K562 (cell line): ENCODE measurements around the gene CFAP20DC. TPM values are rescaled to one million over a fixed set of nuclear protein-coding genes. Genes with fewer than 3 reads are reported as not detected.
A peak's percentile ranks its signal among the peaks of the same experiment; 100 is the strongest.
"Not testable (repeated sequence)": the region's sequence is repeated elsewhere in the genome, so short reads cannot be mapped to it uniquely, and the experiment has no call there.

Source experiments
- ATAC-seq: fragments of 200-7000 bp; cut with Tn5 transposase; 3 replicates; pipeline ENCODE4 v1.9.1; 2020; ENCODE audit warnings: moderate library complexity
- BruUV-seq: library from RNA; stranded (reverse); fragments of 400-500 nt; replicated peaks from 2 replicates; lab custom pipeline; 2021; lab: Mats Ljungman, UMichigan
- CTCF ChIA-PET: fragments of 300-600 bp; formaldehyde crosslinking; extraction: SDS; loops from one replicate; lab custom pipeline; 2021; ENCODE audit warnings: low intra/inter-chr PET ratio; lab: Yijun Ruan, JAX
- POLR2A ChIA-PET: fragments of 300-600, 350-650 bp; sonication (Branson Sonifier 250); formaldehyde crosslinking; extraction: SDS; loops from one replicate; lab custom pipeline; 2021; ENCODE audit warnings: antibody characterized with exemption, inconsistent platforms; lab: Yijun Ruan, JAX
- DNase-seq, 4 experiments: peaks; one replicate each; pipeline versions ENCODE4 v3.0.0 to v3.0.0-alpha.2; 2011 to 2018; ENCODE audit warnings: low spot score in 3 of 4, mixed read lengths in 3 of 4; ENCODE audit errors: extremely low read depth in 1 of 4
- FAIRE-seq: peaks from 2 replicates; lab custom pipeline; 2011; peaks lifted over from hg19 to GRCh38; lab: Jason Lieb, UNC
- H2AFZ ChIP-seq: 2 replicates; pipeline ENCODE4 v1.6.0; 2011; ENCODE audit warnings: low read depth, low read length, control low read depth, inconsistent platforms
- H3K27ac ChIP-seq: fragments of 200-600 bp; 3 replicates; pipeline ENCODE4 v1.8.0; 2011; ENCODE audit warnings: low read depth, mild to moderate bottlenecking, control low read depth, inconsistent platforms, low read length, moderate library complexity, mixed read lengths; ENCODE audit errors: extremely low read depth
- H3K27me3 ChIP-seq, 2 experiments: fragments of 300-600 bp in 1 of 2; 2 replicates in 1 of 2; 3 replicates in 1 of 2; pipeline versions ENCODE4 v1.6.0 to v1.8.0; 2011; ENCODE audit warnings: inconsistent platforms in 2 of 2, low read length in 2 of 2, mild to moderate bottlenecking in 1 of 2, mixed read lengths in 1 of 2, moderate library complexity in 1 of 2; ENCODE audit not compliant: control insufficient read depth in 2 of 2, insufficient read depth in 2 of 2
- H3K36me3 ChIP-seq: fragments of 300-600 bp; 3 replicates; pipeline ENCODE4 v1.8.0; 2011; ENCODE audit warnings: mild to moderate bottlenecking, low read length, inconsistent platforms; ENCODE audit not compliant: control insufficient read depth, insufficient read depth
- H3K4me1 ChIP-seq, 2 experiments: fragments of 200-600 bp in 1 of 2; replicated peaks in 1 of 2; 2 replicates in 1 of 2; 3 replicates in 1 of 2; pipeline versions ENCODE4 v1.5.1 to v1.8.0; 2011; ENCODE audit warnings: inconsistent platforms in 2 of 2, low read length in 2 of 2, mild to moderate bottlenecking in 1 of 2, mixed read lengths in 1 of 2, moderate library complexity in 1 of 2; ENCODE audit not compliant: control insufficient read depth in 2 of 2, insufficient read depth in 2 of 2
- H3K4me2 ChIP-seq: 2 replicates; pipeline ENCODE4 v1.6.1; 2011; ENCODE audit warnings: low read length, control low read depth, inconsistent platforms, mixed read lengths; ENCODE audit not compliant: insufficient read depth
- H3K4me3 ChIP-seq: fragments of 200-600 bp; sonication (generic), shearing (Covaris generic); 2 replicates; pipeline ENCODE4 v1.5.1; 2016; ENCODE audit warnings: control low read depth, inconsistent platforms
- H3K79me2 ChIP-seq: fragments of 200-600 bp; 3 replicates; pipeline ENCODE4 v1.8.0; 2011; ENCODE audit warnings: low read length, inconsistent platforms; ENCODE audit not compliant: control insufficient read depth, insufficient read depth
- H3K9ac ChIP-seq, 2 experiments: 2 replicates each; pipeline versions ENCODE4 v1.6.0 to v1.6.1; 2011; ENCODE audit warnings: low read depth in 2 of 2, low read length in 2 of 2, control low read depth in 1 of 2, inconsistent platforms in 1 of 2, mild to moderate bottlenecking in 1 of 2, mixed read lengths in 1 of 2; ENCODE audit not compliant: insufficient read depth in 1 of 2
- H3K9me1 ChIP-seq: one replicate; pipeline ENCODE4 v1.6.0; 2011; ENCODE audit warnings: inconsistent platforms, mild to moderate bottlenecking, low read length, moderate library complexity; ENCODE audit not compliant: control insufficient read depth, insufficient read depth
- H3K9me3 ChIP-seq: replicated peaks from 2 replicates; pipeline ENCODE4 v1.5.1; 2011; ENCODE audit warnings: low read depth, low read length, inconsistent platforms; ENCODE audit not compliant: control insufficient read depth, insufficient read depth
- H4K20me1 ChIP-seq: replicated peaks from 2 replicates; pipeline ENCODE4 v1.6.1; 2011; ENCODE audit warnings: low read length, inconsistent platforms, mixed read lengths; ENCODE audit not compliant: control insufficient read depth, insufficient read depth
- ZNF431 ChIP-seq: sonication (generic); formaldehyde crosslinking; IDR thresholded peaks from 2 replicates; pipeline ENCODE4 v1.8.0; 2022; ENCODE audit warnings: mild to moderate bottlenecking, missing genetic modification reagents
- WGBS: fragments of 100-300 bp; shearing (Covaris generic); methylation state at CpG from one replicate; pipeline ENCODE4 v1.1.6; 2016; ENCODE audit warnings: low coverage, mixed read lengths; ENCODE audit not compliant: insufficient coverage; ENCODE audit errors: missing lambda C conversion rate; 5-methylcytosine and 5-hydroxymethylcytosine counted together
- in situ Hi-C: fragments of 300-500 bp; cut with MboI; formaldehyde crosslinking; loops from 4 replicates; pipeline ENCODE4 v1.15.0; 2018; ENCODE audit warnings: inconsistent platforms, mixed read lengths
- intact Hi-C: fragments of 100-400 bp; cut with micrococcal nuclease; formaldehyde crosslinking; loops from 2 replicates; pipeline ENCODE4 v1.14.2; 2022
- polyA plus RNA-seq, 8 experiments: library from polyadenylated mRNA; depleted of rRNA in 4 of 8; stranded (reverse) in 5 of 8; unstranded in 3 of 8; fragments of >200 nt; fragmentation: Nextera tagmentation in 2 of 8; fragmentation: Illumina TruSeq in 1 of 8; extraction: Ambion mirVana in 2 of 8; extraction: Trizol in 1 of 8; gene quantifications; 2 replicates each; pipeline versions ENCODE4 v1.2.1 to v1.2.3, GENCODE V29; 2011 to 2014; ENCODE audit warnings: inconsistent platforms in 1 of 8, missing spikeins in 1 of 8
- total RNA-seq, 7 experiments: library from RNA; depleted of rRNA in 6 of 7; stranded (reverse); fragments of >200 nt in 6 of 7; fragmentation: Illumina TruSeq in 2 of 7; extraction: Trizol in 2 of 7; gene quantifications; 2 replicates each; pipeline versions ENCODE4 v1.2.1 to v1.2.3, GENCODE V29; 2011 to 2021; ENCODE audit warnings: low replicate concordance in 1 of 7

The CFAP20DC gene
- total and polyA plus RNA-seq, 9 of the 15 experiments (the other 6 are each of a cell fraction or from before 2014, with no cell fraction given), result 1.6 to 5.9 (median 4.6) TPM

GRCh38 chr3:58895678-58896077 lies 154.1 kb downstream of the CFAP20DC start:
- H3K4me2 ChIP-seq, H2AFZ ChIP-seq, CTCF ChIA-PET, DNase-seq, H3K27ac ChIP-seq, H3K9me1 ChIP-seq, intact Hi-C loops, BruUV-seq, H3K4me1 ChIP-seq, H3K36me3 ChIP-seq, H3K4me3 ChIP-seq, POLR2A ChIA-PET, H3K9me3 ChIP-seq, H4K20me1 ChIP-seq, FAIRE-seq, H3K79me2 ChIP-seq, ATAC-seq, in situ Hi-C loops, H3K27me3 ChIP-seq, H3K9ac ChIP-seq: not testable (repeated sequence)
- TF ChIP-seq ZNF431 (CRISPR knock-in tag), result peak; percentile 94
- WGBS, result 40% methylated on average over 5 of the region's 5 CpGs

DNA sequence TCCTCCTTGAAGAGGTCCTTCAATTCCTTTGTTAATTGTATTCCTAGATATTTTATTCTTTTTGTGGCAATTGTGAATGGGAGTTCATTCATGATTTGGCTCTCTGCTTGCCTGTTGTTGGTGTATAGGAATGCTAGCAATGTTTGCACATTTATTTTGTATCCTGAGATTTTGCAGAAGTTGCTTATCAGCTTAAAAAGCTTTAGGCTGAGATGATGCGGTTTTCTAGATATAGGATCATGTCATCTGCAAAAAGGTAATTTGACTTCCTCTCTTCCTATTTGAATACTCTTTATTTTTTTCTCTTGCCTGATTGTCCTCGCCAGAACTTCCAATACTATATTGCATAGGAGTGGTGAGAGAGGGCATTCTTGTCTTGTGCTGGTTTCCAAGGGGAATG lies 157.3 kb downstream of the CFAP20DC start:
- DNase-seq, H2AFZ ChIP-seq, ATAC-seq, H3K9me1 ChIP-seq, H3K4me3 ChIP-seq, FAIRE-seq, H3K9me3 ChIP-seq, H3K79me2 ChIP-seq, H3K9ac ChIP-seq, H3K4me2 ChIP-seq, H3K4me1 ChIP-seq, CTCF ChIA-PET, in situ Hi-C loops, H4K20me1 ChIP-seq, H3K27ac ChIP-seq, H3K27me3 ChIP-seq, POLR2A ChIA-PET, BruUV-seq, H3K36me3 ChIP-seq, intact Hi-C loops: not testable (repeated sequence)
- 0% methylated on average over 2 of the region's 2 CpGs for WGBS
